Smooth muscle cell (in vitro differentiated cells): Measurements from ENCODE around the gene POU6F2. TPM values are rescaled to one million over a fixed set of nuclear protein-coding genes. Genes with fewer than 3 reads are reported as not detected.

Experiments
- DNase-seq: peaks from one replicate; lab custom pipeline; 2025; ENCODE audit not compliant: unreplicated experiment; lab: John Stamatoyannopoulos, UW
- H2AFZ ChIP-seq: fragments of 200-600 bp; sonication (generic); 2 replicates; pipeline ENCODE4 v1.6.0; 2016; ENCODE audit warnings: antibody characterized with exemption, low read depth, mild to moderate bottlenecking
- H3F3A ChIP-seq: fragments of 200-600 bp; sonication (generic); 2 replicates; pipeline ENCODE4 v1.6.0; 2017; ENCODE audit warnings: antibody characterized with exemption, low read depth
- H3K27ac ChIP-seq: fragments of 200-600 bp; sonication (generic); 2 replicates; pipeline ENCODE4 v1.5.1; 2016; ENCODE audit warnings: low read depth, mild to moderate bottlenecking
- H3K27me3 ChIP-seq: fragments of 200-600 bp; sonication (generic); 2 replicates; pipeline ENCODE4 v1.6.1; 2016; ENCODE audit warnings: low read depth, mild to moderate bottlenecking
- H3K36me3 ChIP-seq: fragments of 200-600 bp; sonication (generic); 2 replicates; pipeline ENCODE4 v1.5.1; 2016; ENCODE audit warnings: low read depth
- H3K4me1 ChIP-seq: fragments of 200-600 bp; sonication (generic); 2 replicates; pipeline ENCODE4 v1.5.1; 2016; ENCODE audit warnings: low read depth
- H3K4me2 ChIP-seq: fragments of 200-600 bp; sonication (generic); 2 replicates; pipeline ENCODE4 v1.6.0; 2016; ENCODE audit warnings: mild to moderate bottlenecking
- H3K4me3 ChIP-seq: fragments of 200-600 bp; sonication (generic); 2 replicates; pipeline ENCODE4 v1.5.1; 2016; ENCODE audit warnings: mild to moderate bottlenecking
- H3K79me2 ChIP-seq: fragments of 200-600 bp; sonication (generic); 2 replicates; pipeline ENCODE4 v1.6.0; 2016; ENCODE audit warnings: low read depth, mild to moderate bottlenecking
- H3K9ac ChIP-seq: fragments of 200-600 bp; sonication (generic); 2 replicates; pipeline ENCODE4 v1.6.0; 2016; ENCODE audit warnings: low read depth
- H3K9me3 ChIP-seq: fragments of 200-600 bp; sonication (generic); replicated peaks from 2 replicates; pipeline ENCODE4 v1.5.1; 2016; ENCODE audit warnings: low read depth
- H4K20me1 ChIP-seq: fragments of 200-600 bp; sonication (generic); 2 replicates; pipeline ENCODE4 v1.6.0; 2016; ENCODE audit warnings: low read depth
- CTCF ChIP-seq: fragments of 200-600 bp; sonication (generic); IDR thresholded peaks from 2 replicates; pipeline ENCODE4 v1.5.1; 2017; ENCODE audit warnings: borderline replicate concordance, mild to moderate bottlenecking, antibody characterized with exemption; ENCODE audit not compliant: insufficient read depth, poor library complexity, severe bottlenecking
- WGBS: methylation state at CpG from one replicate; pipeline ENCODE4 v1.1.7; 2016; ENCODE audit warnings: low lambda C conversion rate; 5-methylcytosine and 5-hydroxymethylcytosine counted together
- polyA plus RNA-seq: library from polyadenylated mRNA; unstranded; fragments of >200 nt; fragmentation: Nextera tagmentation; extraction: Ambion mirVana; gene quantifications from 2 replicates; pipeline ENCODE4 v1.2.1, GENCODE V29; 2016
- total RNA-seq: library from RNA; depleted of rRNA; stranded (reverse); fragments of >200 nt; gene quantifications from 2 replicates; pipeline ENCODE4 v1.2.3, GENCODE V29; 2014

Gene POU6F2
- total and polyA plus RNA-seq, 2 experiments from 2014 or later, result 1.2 TPM

DNA sequence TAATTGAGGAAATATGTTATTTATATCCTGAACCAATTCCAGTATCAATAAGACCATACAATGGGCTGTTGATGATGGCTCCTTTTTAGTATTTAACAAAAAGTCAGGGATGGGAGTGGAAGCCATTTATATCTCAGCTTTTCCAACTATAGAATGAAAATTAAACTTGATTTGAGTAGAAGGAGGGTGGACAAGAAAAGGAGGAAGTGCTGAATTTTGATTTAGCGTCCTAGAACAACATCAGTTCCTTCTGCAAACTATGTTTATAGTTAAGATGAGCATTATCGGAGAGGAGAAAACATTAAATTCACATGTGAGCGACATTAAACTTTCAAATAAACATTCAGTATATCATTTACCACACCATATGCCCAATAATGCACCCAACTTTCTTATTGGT lies 439.2 kb downstream of the POU6F2 start:
- H3K79me2 ChIP-seq, result no peaks in the 10 kb centered on the region
- no peaks in the 10 kb centered on the region for H3F3A ChIP-seq
- no peak overlapping the region for H2AFZ ChIP-seq
- no peak overlapping the region for H3K4me2 ChIP-seq
- no peak overlapping the region for H3K4me3 ChIP-seq
- no peaks in the 10 kb centered on the region for H3K27me3 ChIP-seq
- 96% methylated on average over 3 of the region's 3 CpGs for WGBS
- no peak for DNase-seq
- no peak overlapping the region for H3K27ac ChIP-seq
- no peaks in the 10 kb centered on the region for H3K36me3 ChIP-seq
- H3K9ac ChIP-seq, result no peak overlapping the region
- no peaks in the 10 kb centered on the region for H4K20me1 ChIP-seq
- H3K9me3 ChIP-seq, result no peaks in the 10 kb centered on the region
- TF ChIP-seq CTCF, result no peak
- H3K4me1 ChIP-seq, result no peaks in the 10 kb centered on the region

GRCh38 chr7:39417642-39418041 lies 439.9 kb downstream of the POU6F2 start:
- no peak overlapping the region for H3K9ac ChIP-seq
- H3K36me3 ChIP-seq, result no peaks in the 10 kb centered on the region
- no peaks in the 10 kb centered on the region for H3F3A ChIP-seq
- H2AFZ ChIP-seq, result no peak overlapping the region
- no peak overlapping the region for H3K27ac ChIP-seq
- no peaks in the 10 kb centered on the region for H4K20me1 ChIP-seq
- DNase-seq, result no peak
- no peak overlapping the region for H3K4me2 ChIP-seq
- H3K4me1 ChIP-seq, result no peaks in the 10 kb centered on the region
- 81% methylated on average over 1 of the region's 1 CpG for WGBS
- H3K27me3 ChIP-seq, result no peaks in the 10 kb centered on the region
- H3K9me3 ChIP-seq, result no peaks in the 10 kb centered on the region
- no peak overlapping the region for H3K4me3 ChIP-seq
- TF ChIP-seq CTCF, result no peak
- H3K79me2 ChIP-seq, result no peaks in the 10 kb centered on the region

GRCh38 chr7:39421251-39421650 lies 443.5 kb downstream of the POU6F2 start:
- TF ChIP-seq CTCF, result no peak
- Histone ChIP-seq H3K9me3 (no peaks in the 10 kb centered on the region), H3K4me1 (no peaks in the 10 kb centered on the region), H3K4me3 (no peak overlapping the region), H3F3A (no peaks in the 10 kb centered on the region), H3K27me3 (no peaks in the 10 kb centered on the region), H3K27ac (no peak overlapping the region), H3K4me2 (no peak overlapping the region), H3K9ac (no peak overlapping the region), H2AFZ (no peak overlapping the region), H3K36me3 (no peaks in the 10 kb centered on the region), H4K20me1 (no peaks in the 10 kb centered on the region), H3K79me2 (no peaks in the 10 kb centered on the region)
- no peak for DNase-seq
- 90% methylated on average over 2 of the region's 2 CpGs for WGBS

GRCh38 chr7:39421661-39422060 lies 444.0 kb downstream of the POU6F2 start:
- Histone ChIP-seq H3K27ac (no peak overlapping the region), H3K4me3 (no peak overlapping the region), H4K20me1 (no peaks in the 10 kb centered on the region), H3K27me3 (no peaks in the 10 kb centered on the region), H3K9me3 (no peaks in the 10 kb centered on the region), H3K36me3 (no peaks in the 10 kb centered on the region), H3F3A (no peaks in the 10 kb centered on the region), H3K9ac (no peak overlapping the region), H3K79me2 (no peaks in the 10 kb centered on the region), H3K4me2 (no peak overlapping the region), H3K4me1 (no peaks in the 10 kb centered on the region), H2AFZ (no peak overlapping the region)
- 96% methylated on average over 2 of the region's 2 CpGs for WGBS
- no peak for TF ChIP-seq CTCF
- DNase-seq, result no peak
